B cell (primary cell): ENCODE data around the gene MAPK4. TPM values are rescaled to one million over a fixed set of nuclear protein-coding genes. Genes with fewer than 3 reads are reported as not detected.

ENCODE experiments used
- ATAC-seq: fragments of 200-7000 bp; cut with Tn5 transposase; one replicate; pipeline ENCODE4 v1.10.0; 2021; ENCODE audit warnings: low read depth, mild to moderate bottlenecking, moderate number of reproducible peaks, moderate library complexity
- CTCF ChIA-PET: fragments of 350-600 bp; sonication (Branson Sonifier 250); formaldehyde crosslinking; loops from one replicate; lab custom pipeline; 2021; ENCODE audit warnings: antibody characterized with exemption, inconsistent platforms; lab: Charles Lee
- POLR2A ChIA-PET: fragments of 350-600 bp; sonication (Branson Sonifier 250); formaldehyde crosslinking; loops from one replicate; lab custom pipeline; 2021; ENCODE audit warnings: antibody characterized with exemption; lab: Charles Lee
- DNase-seq: peaks from one replicate; pipeline ENCODE4 v3.0.0; 2013
- H2AFZ ChIP-seq: 2 replicates; pipeline ENCODE4 v1.6.1; 2012; ENCODE audit warnings: mild to moderate bottlenecking, low read depth, low read length; ENCODE audit not compliant: insufficient read depth, poor library complexity, severe bottlenecking
- H3K27ac ChIP-seq, 2 donors: 1 replicate in 1 of 2; 2 replicates in 1 of 2; pipeline ENCODE4 v1.5.1; 2012 to 2013; ENCODE audit warnings: low read length in 2 of 2, mild to moderate bottlenecking in 2 of 2, moderate library complexity in 1 of 2
- H3K27me3 ChIP-seq, 4 experiments: fragments of 200-600 bp in 1 of 4; sonication (generic) in 1 of 4; replicated peaks in 1 of 4; 1 replicate in 2 of 4; 2 replicates in 2 of 4; pipeline versions ENCODE4 v1.6.1 to v1.7.0; 2013 to 2016; ENCODE audit warnings: low read length in 3 of 4, mild to moderate bottlenecking in 2 of 4, mixed read lengths in 1 of 4, moderate library complexity in 1 of 4; ENCODE audit not compliant: insufficient read depth in 4 of 4, control insufficient read depth in 3 of 4; ENCODE audit errors: control extremely low read depth in 1 of 4
- H3K36me3 ChIP-seq, 2 experiments: replicated peaks in 1 of 2; 1 replicate in 1 of 2; 2 replicates in 1 of 2; pipeline versions ENCODE4 v1.6.1 to v1.7.1; 2013; ENCODE audit warnings: low read length in 1 of 2; ENCODE audit not compliant: insufficient read depth in 2 of 2, control insufficient read depth in 1 of 2; ENCODE audit errors: control extremely low read depth in 1 of 2, extremely low read depth in 1 of 2
- H3K4me1 ChIP-seq, 2 donors: fragments of 200-600 bp in 1 of 2; sonication (generic) in 1 of 2; 1 replicate in 1 of 2; 2 replicates in 1 of 2; pipeline versions ENCODE4 v1.5.1 to v1.6.1; 2013 to 2017; ENCODE audit warnings: low read length in 2 of 2; ENCODE audit not compliant: control insufficient read depth in 2 of 2, insufficient read depth in 2 of 2
- H3K4me2 ChIP-seq: replicated peaks from 2 replicates; pipeline ENCODE3; 2012; ENCODE audit warnings: mild to moderate bottlenecking, low read depth, low read length; ENCODE audit not compliant: poor library complexity, severe bottlenecking
- H3K4me3 ChIP-seq, 5 experiments: fragments of 200-600 bp in 1 of 5; sonication (generic) in 1 of 5; 1 replicate in 3 of 5; 2 replicates in 2 of 5; pipeline versions ENCODE4 v1.5.1 to v1.7.0; 2011 to 2016; ENCODE audit warnings: low read length in 4 of 5, mild to moderate bottlenecking in 4 of 5, low read depth in 2 of 5, control low read depth in 1 of 5, moderate library complexity in 1 of 5; ENCODE audit not compliant: insufficient read depth in 1 of 5; ENCODE audit errors: control extremely low read depth in 1 of 5, extremely low read depth in 1 of 5
- H3K79me2 ChIP-seq: fragments of 200-600 bp; sonication (generic); one replicate; pipeline ENCODE4 v1.6.0; 2016; ENCODE audit warnings: low read length; ENCODE audit not compliant: control insufficient read depth, insufficient read depth
- H3K9ac ChIP-seq: fragments of 200-600 bp; sonication (generic); 2 replicates; pipeline ENCODE4 v1.6.1; 2017; ENCODE audit warnings: mild to moderate bottlenecking, low read length, moderate library complexity
- H3K9me3 ChIP-seq, 3 donors: one replicate each; pipeline versions ENCODE4 v1.6.1 to v1.7.1; 2013; ENCODE audit warnings: low read length in 2 of 3; ENCODE audit not compliant: control insufficient read depth in 2 of 3, insufficient read depth in 1 of 3; ENCODE audit errors: control extremely low read depth in 1 of 3
- H4K20me1 ChIP-seq: 2 replicates; pipeline ENCODE4 v1.6.0; 2012; ENCODE audit warnings: mild to moderate bottlenecking, low read length; ENCODE audit not compliant: insufficient read depth, control insufficient read depth, poor library complexity, severe bottlenecking
- H3K27ac Mint-ChIP-seq: one replicate; pipeline ENCODE4 v1.8.0; 2021; ENCODE audit warnings: mixed read lengths
- H3K27me3 Mint-ChIP-seq: one replicate; pipeline ENCODE4 v1.8.0; 2021; ENCODE audit warnings: mixed read lengths
- H3K4me1 Mint-ChIP-seq: one replicate; pipeline ENCODE4 v1.8.0; 2021; ENCODE audit warnings: mixed read lengths
- H3K4me3 Mint-ChIP-seq: one replicate; pipeline ENCODE4 v1.8.0; 2021; ENCODE audit warnings: mixed read lengths
- H3K9me3 Mint-ChIP-seq: one replicate; pipeline ENCODE4 v1.8.0; 2022; ENCODE audit warnings: mixed read lengths; ENCODE audit not compliant: insufficient read depth
- CTCF ChIP-seq: fragments of 200-600 bp; IDR thresholded peaks from one replicate; pipeline ENCODE4 v1.8.0; 2022; ENCODE audit warnings: antibody characterized with exemption, mild to moderate bottlenecking
- EZH2 ChIP-seq: IDR thresholded peaks from 2 replicates; pipeline ENCODE4 v1.6.1; 2012; ENCODE audit warnings: borderline replicate concordance, low read depth, mild to moderate bottlenecking, moderate library complexity, low read length; ENCODE audit not compliant: insufficient read depth, poor library complexity, severe bottlenecking
- WGBS: methylation state at CpG from one replicate; pipeline ENCODE4 v1.1.5; 2013; ENCODE audit warnings: missing lambda C conversion rate; ENCODE audit not compliant: insufficient coverage; 5-methylcytosine and 5-hydroxymethylcytosine counted together
- intact Hi-C: fragments of 100-400 bp; cut with micrococcal nuclease; formaldehyde crosslinking; loops from one replicate; pipeline ENCODE4 v1.10.0; 2022
- polyA plus RNA-seq: library from polyadenylated mRNA; depleted of rRNA; stranded (reverse); fragments of >200 nt; gene quantifications from 2 replicates; pipeline ENCODE4 v1.2.3, GENCODE V29; 2012
- total RNA-seq, 2 donors: library from RNA; stranded (reverse); fragments of 120-200 nt in 1 of 2; gene quantifications; 1 replicate in 1 of 2; 2 replicates in 1 of 2; pipeline versions ENCODE4 v1.2.3 to v1.2.4, GENCODE V29; 2013 to 2022

The MAPK4 gene
- total and polyA plus RNA-seq, 2 donors (not counting 1 experiment from before 2014, with no cell fraction given) = not detected

- no peak for DNase-seq
- H3K4me1 ChIP-seq = no peaks in the 10 kb centered on the region
- intact Hi-C loops = no loop called here
- no peaks in the 10 kb centered on the region for H3K79me2 ChIP-seq
- H3K36me3 ChIP-seq = no peaks in the 10 kb centered on the region
- peaks cover 0 to 2% (median 0%) of the 10 kb centered on the region in 4 experiments for H3K27me3 ChIP-seq
- no peak overlapping the region for H3K9ac ChIP-seq
- CTCF ChIA-PET = no interaction called here
- no peak overlapping the region for H3K4me3 ChIP-seq
- ATAC-seq = no peak
- no peak overlapping the region for H3K4me3 Mint-ChIP-seq
- H3K27ac Mint-ChIP-seq = no peak overlapping the region
- WGBS = 91% methylated on average over 4 of the region's 4 CpGs
- peaks cover 13% of the 10 kb centered on the region for H3K27me3 Mint-ChIP-seq
- no peak overlapping the region for H3K4me2 ChIP-seq
- POLR2A ChIA-PET = no interaction called here
- H3K27ac ChIP-seq = no peak overlapping the region
- peaks cover 0 to 12% (median 0%) of the 10 kb centered on the region in 3 donors for H3K9me3 ChIP-seq
- no peak for TF ChIP-seq CTCF
- no peak for TF ChIP-seq EZH2
- no peak overlapping the region for H2AFZ ChIP-seq
- peaks cover 3% of the 10 kb centered on the region for H3K9me3 Mint-ChIP-seq
- no peaks in the 10 kb centered on the region for H3K4me1 Mint-ChIP-seq
- no peaks in the 10 kb centered on the region for H4K20me1 ChIP-seq
These were observed 157.0 kb downstream of the MAPK4 start for GRCh38 chr18:50716902-50717301.

- Histone ChIP-seq H3K79me2 (no peaks in the 10 kb centered on the region), H3K27me3 (peaks cover 0 to 2% (median 0%) of the 10 kb centered on the region in 4 experiments)
These were observed 157.7 kb downstream of the MAPK4 start for GRCh38 chr18:50717563-50717962.

More at GRCh38 chr18:50717563-50717962, 157.7 kb downstream of the MAPK4 start:
- no peaks in the 10 kb centered on the region for H3K4me1 ChIP-seq
- no peaks in the 10 kb centered on the region for H4K20me1 ChIP-seq
- TF ChIP-seq EZH2 (no peak), CTCF (no peak)
- no peaks in the 10 kb centered on the region for H3K36me3 ChIP-seq
- peaks cover 0 to 12% (median 0%) of the 10 kb centered on the region in 3 donors for H3K9me3 ChIP-seq
- H2AFZ ChIP-seq = no peak overlapping the region
- no peak for DNase-seq
- ChIA-PET POLR2A (no interaction called here), CTCF (no interaction called here)
- no peak for ATAC-seq
- H3K4me3 ChIP-seq = no peak overlapping the region
- WGBS = 100% methylated on average over 2 of the region's 2 CpGs
- H3K27ac ChIP-seq = no peak overlapping the region
- Mint-ChIP-seq H3K27ac (no peak overlapping the region), H3K4me3 (no peak overlapping the region), H3K27me3 (peaks cover 15% of the 10 kb centered on the region), H3K4me1 (no peaks in the 10 kb centered on the region), H3K9me3 (peaks cover 3% of the 10 kb centered on the region)
- intact Hi-C loops = no loop called here
- H3K4me2 ChIP-seq = no peak overlapping the region
- no peak overlapping the region for H3K9ac ChIP-seq
